Measurements from ENCODE around the gene SUN1. TPM values are rescaled to one million over a fixed set of nuclear protein-coding genes. Genes with fewer than 3 reads are reported as not detected.

The SUN1 gene
- total and polyA plus RNA-seq, 2 of the 8 experiments (the other 6 are each of a cell fraction or from before 2014, with no cell fraction given): 108 to 158 TPM

DNA sequence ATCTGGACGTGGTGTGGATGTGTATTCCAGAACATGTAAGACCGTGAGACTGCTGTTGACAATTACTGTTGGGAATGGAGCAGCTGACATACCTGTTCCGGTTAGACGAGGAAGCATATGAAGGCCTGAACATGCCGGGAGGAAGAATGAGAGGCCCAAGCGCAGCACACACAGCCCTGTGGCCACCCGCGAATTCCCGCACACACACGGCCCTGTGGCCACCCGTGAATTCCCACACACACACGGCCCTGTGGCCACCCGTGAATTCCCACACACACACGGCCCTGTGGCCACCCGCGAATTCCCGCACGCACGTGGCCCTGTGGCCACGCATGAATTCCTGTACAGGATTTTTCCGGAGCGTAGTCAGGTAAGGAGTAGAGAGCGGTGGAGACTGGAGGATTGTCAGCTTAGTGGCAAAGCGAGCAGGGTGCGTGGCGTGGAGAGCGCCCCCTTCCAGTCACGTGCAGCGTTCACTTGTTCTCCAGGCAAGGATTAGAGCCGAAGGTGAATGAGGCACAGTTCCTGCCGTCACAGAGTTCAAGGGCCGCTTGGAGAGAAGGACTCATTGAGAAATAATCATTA, 9.5 kb upstream of the SUN1 start:
- H2BK12ac ChIP-seq (ENCODE audit: low read depth, low read length): 0 out of 2 replicates have a peak overlapping the region, but pooled peaks have one; percentile 84
- FAIRE-seq: no peak
- H3K23me2 ChIP-seq (ENCODE audit: low read depth, low read length): no peaks in the 10 kb centered on the region
- no peak overlapping the region for H3K18ac ChIP-seq (ENCODE audit: extremely low read depth, low read length)
- no peak overlapping the region for H2BK20ac ChIP-seq (ENCODE audit: low read length)
- no peak overlapping the region for H3K14ac ChIP-seq (ENCODE audit: insufficient read length)
- no peak overlapping the region for H3K9ac ChIP-seq (replicated peaks in 1 of 4; ENCODE audit: extremely low read depth in 1 of 4, low read depth in 3 of 4, low read length in 3 of 4)
- no peak overlapping the region for H3K23ac ChIP-seq (ENCODE audit: insufficient read length)
- H4K8ac ChIP-seq (ENCODE audit: extremely low read depth, insufficient read depth, low read length): no peak overlapping the region
- no peaks in the 10 kb centered on the region for H3K27me3 ChIP-seq (replicated peaks in 1 of 4; ENCODE audit: control insufficient read depth in 3 of 4, extremely low read depth in 1 of 4, insufficient read depth in 3 of 4, low read length in 3 of 4)
- ChIA-PET CTCF (ENCODE audit: partially characterized antibody) (interaction anchor here (0.7 to 2.4 kb wide), 14 partner anchors 10 to 533 kb away, joined by 3 to 16 read pairs (median 5); partner anchors contain the start of gene FOXL3), POLR2A (ENCODE audit: partially characterized antibody) (interaction anchor here (0.8 to 1.1 kb wide), 3 partner anchors 9 to 21 kb away, joined by 3 to 8 read pairs (median 3); partner anchors contain the start of gene SUN1)
- no peak overlapping the region for H3K56ac ChIP-seq (replicated peaks; ENCODE audit: insufficient read length, low read depth, low read length)
- H4K91ac ChIP-seq (replicated peaks; ENCODE audit: insufficient read length, low read length): no peak overlapping the region
- H3K27ac ChIP-seq (ENCODE audit: low read depth, low read length): no peak overlapping the region
- H3K9me3 ChIP-seq (ENCODE audit: insufficient read depth in 2 of 2, low read depth in 1 of 2, low read length in 1 of 2): no peaks in the 10 kb centered on the region
- H3K36me3 ChIP-seq (ENCODE audit: control insufficient read depth in 2 of 4, insufficient read depth in 4 of 4, low read length in 3 of 4): no peaks in the 10 kb centered on the region; a peak in 1 of 8 replicates
- H2AFZ ChIP-seq (ENCODE audit: low read length): no peak overlapping the region
- H3K79me1 ChIP-seq (ENCODE audit: low read depth, low read length): peaks cover 21% of the 10 kb centered on the region
- H4K5ac ChIP-seq (ENCODE audit: insufficient read length, low read depth, low read length): no peak overlapping the region
- 0 out of 2 replicates have a peak overlapping the region, but pooled peaks have one; percentile 88 for H2BK15ac ChIP-seq (ENCODE audit: low read length)
- no peak overlapping the region for H3K4me2 ChIP-seq (ENCODE audit: insufficient read depth in 1 of 2, low read depth in 2 of 2, low read length in 2 of 2)
- H2BK5ac ChIP-seq (ENCODE audit: low read depth, low read length): no peak overlapping the region
- peaks cover 3 to 15% (median 9%) of the 10 kb centered on the region in 4 experiments; a peak in 6 of 7 replicates for H3K4me1 ChIP-seq (replicated peaks in 1 of 4; ENCODE audit: control insufficient read depth in 3 of 4, insufficient read depth in 4 of 4, low read length in 3 of 4)
- no peak overlapping the region for H2BK120ac ChIP-seq (replicated peaks; ENCODE audit: low read depth, low read length)
- H3K79me2 ChIP-seq (ENCODE audit: control insufficient read depth in 1 of 2, insufficient read depth in 2 of 2, low read length in 2 of 2): peaks cover 66 to 98% of the 10 kb centered on the region in 2 experiments
- peaks cover 37 to 48% of the 10 kb centered on the region in 2 experiments for H4K20me1 ChIP-seq (replicated peaks in 1 of 2; ENCODE audit: control insufficient read depth in 1 of 2, insufficient read depth in 2 of 2, low read length in 2 of 2)
- peak in 1 of 2 experiments; percentile 73 for DNase-seq (ENCODE audit: low read depth in 1 of 2, low spot score in 2 of 2)
- H2AK5ac ChIP-seq (ENCODE audit: low read depth, low read length): peak overlapping the region; percentile 65; the same call in 1 of the 2 replicates
- no peak overlapping the region for H3K4me3 ChIP-seq (ENCODE audit: extremely low read depth in 1 of 4, insufficient read depth in 2 of 4, low read depth in 3 of 4, low read length in 4 of 4)
- WGBS, 2 experiments (ENCODE audit: extremely low coverage in 1 of 2, insufficient coverage in 1 of 2, insufficient read length in 1 of 2, insufficient replicate concordance in 2 of 2, low coverage in 1 of 2, low lambda C conversion rate in 2 of 2, missing lambda C conversion rate in 1 of 2): 83% methylated on average over 30 of the region's 32 CpGs; no CpG with 5 or more reads in 1 of the 2 experiments
- no peak overlapping the region for H3K4ac ChIP-seq (replicated peaks; ENCODE audit: insufficient read length, low read depth, low read length)
- TF ChIP-seq EZH2 (IDR thresholded peaks at IDR 0.05; ENCODE audit: low read depth, low read length, severe bottlenecking): no peak
- no peak for TF ChIP-seq EGR1 (IDR thresholded peaks at IDR 0.05; ENCODE audit: borderline replicate concordance, low read depth, low read length)
- TF ChIP-seq CBX8 (IDR thresholded peaks at IDR 0.05; ENCODE audit: borderline replicate concordance, low read depth, low read length): no peak
- TF ChIP-seq POLR2AphosphoS5 (IDR thresholded peaks at IDR 0.05; ENCODE audit: low read depth, low read length): no peak
- TF ChIP-seq FOSL1 (IDR thresholded peaks at IDR 0.05; ENCODE audit: insufficient read depth, low read depth, low read length): no peak
- TF ChIP-seq HDAC6 (IDR thresholded peaks at IDR 0.05; ENCODE audit: low read depth, low read length): no peak
- TF ChIP-seq, protein P1, sequence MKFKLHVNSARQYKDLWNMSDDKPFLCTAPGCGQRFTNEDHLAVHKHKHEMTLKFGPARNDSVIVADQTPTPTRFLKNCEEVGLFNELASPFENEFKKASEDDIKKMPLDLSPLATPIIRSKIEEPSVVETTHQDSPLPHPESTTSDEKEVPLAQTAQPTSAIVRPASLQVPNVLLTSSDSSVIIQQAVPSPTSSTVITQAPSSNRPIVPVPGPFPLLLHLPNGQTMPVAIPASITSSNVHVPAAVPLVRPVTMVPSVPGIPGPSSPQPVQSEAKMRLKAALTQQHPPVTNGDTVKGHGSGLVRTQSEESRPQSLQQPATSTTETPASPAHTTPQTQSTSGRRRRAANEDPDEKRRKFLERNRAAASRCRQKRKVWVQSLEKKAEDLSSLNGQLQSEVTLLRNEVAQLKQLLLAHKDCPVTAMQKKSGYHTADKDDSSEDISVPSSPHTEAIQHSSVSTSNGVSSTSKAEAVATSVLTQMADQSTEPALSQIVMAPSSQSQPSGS (IDR thresholded peaks at IDR 0.05; ENCODE audit: low read length): no peak
- TF ChIP-seq CEBPB (IDR thresholded peaks at IDR 0.05; ENCODE audit: low read depth, low read length): no peak
- TF ChIP-seq, protein P2, sequence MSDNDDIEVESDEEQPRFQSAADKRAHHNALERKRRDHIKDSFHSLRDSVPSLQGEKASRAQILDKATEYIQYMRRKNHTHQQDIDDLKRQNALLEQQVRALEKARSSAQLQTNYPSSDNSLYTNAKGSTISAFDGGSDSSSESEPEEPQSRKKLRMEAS (IDR thresholded peaks at IDR 0.05): peak; percentile 82
